Kasumi-1 (cell line): ENCODE measurements around the gene PTH2.
A peak's percentile ranks its signal among the peaks of the same experiment; 100 is the strongest.
"Not testable (repeated sequence)": the region's sequence is repeated elsewhere in the genome, so short reads cannot be mapped to it uniquely, and the experiment has no call there.

ENCODE experiments used
- DNase-seq, 2 experiments: peaks; one replicate each; lab custom pipeline; 2025; lab: John Stamatoyannopoulos, UW

The PTH2 gene

DNA sequence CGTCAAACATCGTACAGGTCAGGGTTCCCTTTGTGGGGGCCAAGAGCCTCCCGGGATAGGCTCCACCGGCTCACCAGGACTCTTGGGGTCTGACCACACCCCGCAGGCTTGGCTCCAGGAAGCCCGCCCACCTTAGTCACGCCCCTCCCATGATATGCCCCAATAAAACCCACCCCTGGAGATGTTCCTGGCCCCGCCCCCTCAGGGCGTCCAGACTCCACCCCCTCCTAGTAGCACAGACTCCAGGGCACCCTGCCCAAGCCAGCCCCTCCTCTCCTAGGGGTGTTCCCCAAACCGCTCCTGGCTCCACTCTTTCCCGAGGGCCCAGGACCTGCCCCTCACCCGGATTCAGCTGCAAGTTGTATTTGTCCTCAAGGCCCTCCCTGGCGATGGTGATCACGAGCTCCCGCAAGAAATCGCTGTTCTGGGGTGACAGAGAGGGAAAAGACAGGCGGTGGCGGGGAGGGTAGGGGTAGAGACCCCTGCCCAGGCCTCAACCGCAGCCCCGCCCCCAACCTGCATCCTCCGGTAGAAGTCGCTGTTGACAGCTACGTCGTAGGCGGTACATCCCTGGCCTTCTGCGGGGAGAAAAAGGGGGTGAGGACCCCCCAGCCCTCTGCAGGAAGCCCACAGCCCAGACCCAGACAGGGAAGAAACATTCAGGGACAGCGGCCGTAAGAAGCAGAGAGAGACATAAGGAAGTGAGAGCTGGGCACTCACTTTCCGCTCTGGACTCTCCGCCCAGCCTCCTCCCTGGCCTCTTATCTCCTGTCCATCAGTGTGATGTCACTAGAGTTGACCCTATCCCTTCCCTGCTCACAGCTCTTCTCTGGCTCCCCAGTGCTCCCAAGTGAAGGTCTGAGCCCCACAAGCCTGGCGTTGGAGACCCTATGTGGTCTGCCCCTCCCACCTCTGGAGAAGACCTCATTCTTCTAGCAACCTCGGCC, 24.5 kb upstream of the PTH2 start:
- peak in 1 of 2 experiments; percentile 18 for DNase-seq

GRCh38 chr19:49445997-49446396, 22.8 kb upstream of the PTH2 start:
- DNase-seq = no peak

DNA sequence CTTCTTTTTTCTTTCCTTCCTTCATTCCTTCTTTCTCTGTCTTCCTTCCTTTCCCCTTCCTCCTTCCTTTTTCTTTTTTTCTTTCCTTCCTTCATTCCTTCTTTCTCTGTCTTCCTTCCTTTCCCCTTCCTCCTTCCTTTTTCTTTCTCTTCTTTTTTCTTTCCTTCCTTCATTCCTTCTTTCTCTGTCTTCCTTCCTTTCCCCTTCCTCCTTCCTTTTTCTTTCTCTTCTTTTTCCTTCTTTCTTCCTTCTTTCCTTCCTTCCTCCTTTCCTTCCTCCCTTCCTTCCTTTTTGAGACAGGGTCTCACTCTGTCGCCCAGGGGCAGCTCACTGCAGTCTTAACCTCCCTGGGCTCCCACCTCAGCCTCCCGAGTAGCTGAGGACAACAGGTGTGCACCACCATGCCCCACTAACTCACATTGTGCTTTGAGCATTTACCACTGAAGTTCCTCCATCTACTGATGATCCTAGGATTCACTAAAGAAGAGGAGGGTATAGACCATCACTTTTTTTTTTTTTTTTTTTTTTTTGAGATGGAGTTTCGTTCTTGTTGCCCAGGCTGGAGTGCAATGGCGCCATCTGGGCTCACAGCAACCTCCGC, 21.0 kb upstream of the PTH2 start:
- not testable (repeated sequence) for DNase-seq

GRCh38 chr19:49443366-49444099, 20.3 kb upstream of the PTH2 start:
- DNase-seq = peak; percentile 95 to 96

GRCh38 chr19:49442771-49443365, 19.6 kb upstream of the PTH2 start:
- DNase-seq = peak; percentile 82 to 83

- DNase-seq = peak in 1 of 2 experiments; percentile 69
Observed at GRCh38 chr19:49442354-49442753, 19.1 kb upstream of the PTH2 start.

DNA sequence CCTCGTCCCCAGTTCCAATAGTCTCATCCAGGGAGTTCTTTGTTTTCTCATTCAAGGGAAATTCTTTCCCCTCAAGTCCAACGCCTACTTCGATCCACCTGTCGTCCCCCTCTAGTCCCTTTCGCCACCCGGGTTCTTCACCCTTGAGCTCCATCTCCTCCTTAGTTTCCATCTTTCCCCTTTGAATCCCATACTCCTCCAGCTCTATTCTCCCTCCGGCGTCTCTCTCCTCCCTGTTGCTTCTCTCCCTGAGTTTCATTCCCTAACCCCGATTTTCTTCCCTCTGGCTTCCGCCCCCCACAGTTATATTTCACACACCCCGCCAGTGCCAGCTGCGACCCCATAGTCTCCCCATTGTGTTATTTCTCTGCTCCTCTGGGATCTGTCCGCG, 18.7 kb upstream of the PTH2 start:
- DNase-seq = no peak

- DNase-seq = no peak
Observed at GRCh38 chr19:49441210-49441959, 18.1 kb upstream of the PTH2 start, which contains the start of gene SLC17A7. Gene SLC17A7 (minus strand): TSS chr19:49441527. CDS start chr19:49441379, 148 bp downstream.

DNA sequence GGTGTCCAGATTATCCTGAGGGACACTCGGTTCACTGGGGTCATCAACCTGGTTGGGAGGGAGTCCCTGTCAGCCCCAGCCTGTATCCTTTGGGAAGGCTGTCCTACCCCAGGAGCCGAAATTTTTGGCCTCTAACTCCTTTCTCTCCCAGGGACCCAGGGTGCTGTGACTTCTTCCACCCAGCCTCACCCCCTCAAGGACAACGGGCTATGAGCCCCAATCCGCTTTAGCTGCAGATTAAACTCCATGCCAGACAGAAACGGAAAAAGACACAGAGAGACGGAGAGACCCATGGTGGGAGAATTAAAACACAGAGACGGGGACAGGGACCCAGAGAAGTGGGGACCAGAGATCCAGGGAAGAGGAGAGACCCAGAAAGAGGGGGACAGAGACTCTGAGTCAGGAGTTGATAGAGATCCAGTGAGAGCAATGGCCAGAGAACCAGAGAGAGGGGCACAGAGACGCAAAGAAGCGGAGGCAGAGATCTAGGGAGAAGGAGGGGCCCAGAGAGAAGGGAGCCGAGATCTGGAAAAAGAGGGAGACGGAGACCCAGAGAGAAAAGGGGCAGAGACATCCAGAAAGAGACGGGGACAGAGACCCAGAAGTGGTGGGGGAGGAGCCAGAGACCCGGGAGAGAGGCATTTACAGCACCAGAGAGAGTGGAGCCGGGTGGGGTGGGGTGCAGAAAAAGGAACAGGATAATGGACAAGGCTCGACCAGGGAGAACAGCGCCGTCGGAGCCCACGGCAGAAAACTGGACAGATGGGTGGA, 17.4 kb upstream of the PTH2 start:
- DNase-seq = no peak

GRCh38 chr19:49439836-49440235, 16.6 kb upstream of the PTH2 start:
- no peak for DNase-seq

- DNase-seq = no peak
Observed at GRCh38 chr19:49438261-49438660, 15.0 kb upstream of the PTH2 start.

GRCh38 chr19:49437231-49437630, 14.0 kb upstream of the PTH2 start:
- no peak for DNase-seq

DNA sequence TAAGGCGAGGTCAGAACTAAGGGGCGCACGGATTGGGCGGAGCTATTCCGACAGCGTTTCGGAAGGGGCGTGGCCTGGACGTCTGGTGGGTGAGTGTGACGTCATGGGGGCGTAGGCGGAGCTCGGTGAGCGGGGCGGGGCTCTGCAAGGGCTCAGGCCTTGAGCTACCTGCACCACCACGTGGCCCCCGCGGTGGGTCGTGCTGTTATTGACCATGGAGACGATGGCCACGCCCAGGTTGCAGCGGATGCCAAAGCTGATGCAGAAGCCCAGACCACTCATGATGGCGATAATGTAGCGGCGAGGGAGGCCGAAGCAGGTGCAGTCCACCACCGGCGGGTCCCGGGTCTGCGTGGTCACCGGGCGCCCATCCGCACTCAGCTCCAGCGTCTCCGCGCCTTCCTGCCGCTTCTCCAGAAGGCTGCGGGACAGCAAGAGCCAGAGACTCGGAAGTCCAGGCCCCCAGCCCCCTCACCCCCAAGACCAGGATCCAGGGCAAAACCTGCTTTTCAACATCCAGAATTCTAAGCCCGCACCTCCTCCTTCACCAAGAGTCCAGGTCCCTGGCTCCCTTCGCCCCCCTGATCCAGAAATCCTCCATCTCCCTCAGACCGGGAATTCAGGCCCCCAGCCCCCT, 13.3 kb upstream of the PTH2 start:
- no peak for DNase-seq

DNA sequence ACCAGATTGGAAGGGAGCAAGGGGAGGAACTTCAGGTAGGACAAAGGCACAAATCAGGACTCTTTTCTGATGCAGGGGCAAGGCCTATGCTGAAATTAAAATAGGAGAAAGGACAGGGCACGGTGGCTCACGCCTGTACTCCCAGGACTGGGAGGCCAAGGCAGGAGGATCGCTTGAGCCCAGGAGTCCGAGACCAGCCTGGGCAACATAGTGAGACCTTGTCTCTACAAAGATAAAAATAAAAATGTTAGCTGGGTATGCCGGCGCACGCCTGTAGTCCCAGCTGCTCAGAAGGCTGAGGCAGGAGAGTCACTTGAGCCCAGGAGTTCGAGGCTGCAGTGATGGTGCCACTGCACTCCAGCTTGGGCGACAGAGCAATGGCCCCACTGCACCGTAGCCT, 12.4 kb upstream of the PTH2 start:
- DNase-seq = no peak

GRCh38 chr19:49434907-49435583, 11.8 kb upstream of the PTH2 start:
- DNase-seq = no peak

DNA sequence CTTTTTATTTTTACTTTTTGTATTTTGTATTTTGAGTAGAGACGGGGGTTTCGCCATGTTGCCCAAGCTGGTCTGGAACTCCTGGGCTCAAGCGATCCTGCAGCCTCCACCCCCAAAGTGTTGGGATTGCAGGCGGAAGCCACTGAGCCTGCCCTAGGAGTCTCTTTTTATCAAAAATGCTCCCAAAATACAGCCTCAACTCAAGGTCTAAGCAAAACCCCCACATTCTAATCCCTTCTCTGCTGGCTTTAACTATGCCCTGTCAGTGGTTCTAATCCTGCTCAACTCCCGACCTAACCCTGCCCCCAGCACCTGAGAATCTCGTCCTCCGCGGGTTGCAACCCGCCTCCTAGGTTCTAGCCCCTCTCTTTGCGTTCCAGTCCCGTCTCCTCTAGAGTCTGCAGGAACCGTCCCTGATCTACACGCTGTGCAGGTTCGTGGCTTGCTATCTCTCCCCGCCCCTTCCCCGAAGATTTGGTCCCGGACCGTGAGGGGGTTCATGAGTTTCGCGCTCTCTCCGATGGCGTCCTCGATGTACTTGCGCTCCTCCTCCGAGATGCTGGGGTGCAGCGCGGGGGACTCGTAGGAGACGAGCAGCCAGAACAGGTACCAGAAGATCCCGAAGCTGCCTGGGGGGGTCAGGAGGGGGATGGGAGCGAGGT, 10.1 kb upstream of the PTH2 start:
- DNase-seq = no peak

GRCh38 chr19:49432141-49433073, 9.2 kb upstream of the PTH2 start:
- DNase-seq = no peak

- DNase-seq = no peak
Observed at GRCh38 chr19:49431330-49431749, 8.1 kb upstream of the PTH2 start.
